Body of pancreas (tissue), 4 donors: Measurements from ENCODE around the gene CDH4. TPM values are rescaled to one million over a fixed set of nuclear protein-coding genes. Genes with fewer than 3 reads are reported as not detected.
"Not testable (repeated sequence)": the region's sequence is repeated elsewhere in the genome, so short reads cannot be mapped to it uniquely, and the experiment has no call there.

Source experiments
- ATAC-seq: fragments of 150-250 bp; one replicate; pipeline ENCODE4 v1.9.1; 2016
- DNase-seq, 4 donors: peaks; one replicate each; pipeline ENCODE4 v3.0.0-alpha.2; 2019
- H3K27ac ChIP-seq, 4 donors: fragments of 200-600 bp; sonication (generic); 1 replicate in 3 of 4; 2 replicates in 1 of 4; pipeline versions ENCODE4 v1.5.1 to v1.6.1; 2016 to 2019; ENCODE audit warnings: mild to moderate bottlenecking in 1 of 4, mixed read lengths in 1 of 4, moderate library complexity in 1 of 4
- H3K27me3 ChIP-seq, 2 donors: fragments of 200-600 bp; sonication (generic); one replicate each; pipeline ENCODE4 v1.6.0; 2016; ENCODE audit warnings: mild to moderate bottlenecking in 1 of 2
- H3K36me3 ChIP-seq, 2 donors: fragments of 200-600 bp; sonication (generic); replicated peaks in 1 of 2; 2 replicates each; pipeline ENCODE4 v1.5.1; 2016; ENCODE audit warnings: low read depth in 2 of 2; ENCODE audit not compliant: insufficient read depth in 1 of 2
- H3K4me1 ChIP-seq: fragments of 200-600 bp; sonication (generic); one replicate; pipeline ENCODE4 v1.6.0; 2016
- H3K4me3 ChIP-seq, 2 donors: fragments of 200-600 bp; sonication (generic); 1 replicate in 1 of 2; 2 replicates in 1 of 2; pipeline ENCODE4 v1.5.1; 2016 to 2019
- H3K9me3 ChIP-seq, 3 donors: fragments of 200-600 bp; sonication (generic); 1 replicate in 2 of 3; 2 replicates in 1 of 3; pipeline ENCODE4 v1.5.1; 2016
- CTCF ChIP-seq, 7 experiments: fragments of 450-650 bp in 4 of 7; fragments of 200-600 bp in 3 of 7; sonication (generic) in 3 of 7; IDR thresholded peaks; one replicate each; pipeline ENCODE4 v1.5.1; 2016 to 2019; ENCODE audit warnings: antibody characterized with exemption in 7 of 7
- POLR2A ChIP-seq, 3 donors: fragments of 450-650 bp; IDR thresholded peaks; one replicate each; pipeline ENCODE4 v1.6.1; 2016; ENCODE audit warnings: antibody characterized with exemption in 3 of 3, mild to moderate bottlenecking in 2 of 3
- WGBS, 2 donors: methylation state at CpG; one replicate each; pipeline ENCODE4 v1.1.5; 2017; 5-methylcytosine and 5-hydroxymethylcytosine counted together
- intact Hi-C: fragments of 100-400 bp; cut with DNase I; formaldehyde crosslinking; loops from one replicate; pipeline ENCODE4 v1.15.1; 2023
- total RNA-seq, 2 donors: library from RNA; depleted of rRNA; stranded (reverse); fragments of >200 nt; gene quantifications; one replicate each; pipeline ENCODE4 v1.1.0, GENCODE V29; 2016

CDH4 gene
- total RNA-seq, 2 donors from 2014 or later, result 0.33 to 0.52 TPM

- DNase-seq (no peak), ATAC-seq (no peak)
- Histone ChIP-seq H3K4me3 (no peak overlapping the region), H3K27ac (no peak overlapping the region), H3K4me1 (peaks cover under 1% of the 10 kb centered on the region), H3K27me3 (no peaks in the 10 kb centered on the region), H3K36me3 (peaks cover 0 to 7% of the 10 kb centered on the region in 2 donors), H3K9me3 (no peaks in the 10 kb centered on the region)
- intact Hi-C loops, result no loop called here
- no peak for TF ChIP-seq CTCF (IDR thresholded peaks at IDR 0.05)
- TF ChIP-seq POLR2A (IDR thresholded peaks at IDR 0.05), result no peak
- WGBS, 2 donors, result 88 to 90% methylated on average over 26 to 59 of the region's 65 CpGs
These were observed 727.9 kb downstream of the CDH4 start for GRCh38 chr20:61979701-61980635.

- peaks cover 7% of the 10 kb centered on the region for H3K4me1 ChIP-seq
- H3K36me3 ChIP-seq, result peaks cover 0 to 3% of the 10 kb centered on the region in 2 donors
- no peak overlapping the region for H3K27ac ChIP-seq
- intact Hi-C loops, result no loop called here
- 70 to 72% methylated on average over 21 to 22 of the region's 22 CpGs for WGBS, 2 donors
- TF ChIP-seq POLR2A (IDR thresholded peaks at IDR 0.05) (no peak), CTCF (IDR thresholded peaks at IDR 0.05) (peak; percentile 46 to 87 (median 78))
- DNase-seq, result peak; percentile 67 to 87 (median 70)
- no peak overlapping the region for H3K4me3 ChIP-seq
- no peaks in the 10 kb centered on the region for H3K27me3 ChIP-seq
- ATAC-seq, result peak; percentile 53
- no peaks in the 10 kb centered on the region for H3K9me3 ChIP-seq
These were observed 728.9 kb downstream of the CDH4 start for GRCh38 chr20:61980647-61981583.

GRCh38 chr20:61981691-61982090, 729.6 kb downstream of the CDH4 start:
- DNase-seq, intact Hi-C loops, H3K4me3 ChIP-seq, H3K27me3 ChIP-seq, H3K27ac ChIP-seq, ATAC-seq, H3K9me3 ChIP-seq, H3K36me3 ChIP-seq: not testable (repeated sequence)
- H3K4me1 ChIP-seq, result peaks cover 12% of the 10 kb centered on the region
- WGBS, 2 donors, result 76 to 90% methylated on average over 10 to 11 of the region's 11 CpGs

- TF ChIP-seq POLR2A (IDR thresholded peaks at IDR 0.05) (no peak), CTCF (IDR thresholded peaks at IDR 0.05) (no peak)
- DNase-seq (no peak), ATAC-seq (no peak)
- peaks cover 0 to 3% of the 10 kb centered on the region in 2 donors for H3K36me3 ChIP-seq
- 69 to 88% methylated on average over 15 to 18 of the region's 18 CpGs for WGBS, 2 donors
- peaks cover 18% of the 10 kb centered on the region for H3K4me1 ChIP-seq
- H3K27ac ChIP-seq, result no peak overlapping the region
- intact Hi-C loops, result no loop called here
- H3K4me3 ChIP-seq, result no peak overlapping the region
- H3K27me3 ChIP-seq, result no peaks in the 10 kb centered on the region
- H3K9me3 ChIP-seq, result no peaks in the 10 kb centered on the region
These were observed 730.3 kb downstream of the CDH4 start for GRCh38 chr20:61982191-61982950.
